GM19239 (cell line): Measurements from ENCODE around the gene CCBE1.
A peak's percentile ranks its signal among the peaks of the same experiment; 100 is the strongest.
"Not testable (repeated sequence)": the region's sequence is repeated elsewhere in the genome, so short reads cannot be mapped to it uniquely, and the experiment has no call there.

ENCODE experiments used
- DNase-seq: peaks from one replicate; pipeline ENCODE4 v3.0.0; 2011; ENCODE audit warnings: low spot score; ENCODE audit not compliant: insufficient read length
- FAIRE-seq: peaks from 2 replicates; lab custom pipeline; 2011; peaks lifted over from hg19 to GRCh38; lab: Jason Lieb, UNC

The CCBE1 gene

GRCh38 chr18:59697236-59697932 lies at the start of gene CCBE1:
Gene CCBE1 (minus strand): TSS chr18:59697423.
- DNase-seq (peak; percentile 41), FAIRE-seq (no peak)

GRCh38 chr18:59744271-59744721 lies 47.1 kb upstream of the CCBE1 start:
- DNase-seq, result no peak
- no peak for FAIRE-seq

- FAIRE-seq (no peak), DNase-seq (no peak)
These were observed 46.3 kb upstream of the CCBE1 start for GRCh38 chr18:59743566-59743965.

- DNase-seq (no peak), FAIRE-seq (no peak)
These were observed 45.3 kb upstream of the CCBE1 start for GRCh38 chr18:59742325-59743111.

GRCh38 chr18:59740141-59740540 lies 42.9 kb upstream of the CCBE1 start:
- no peak for DNase-seq
- FAIRE-seq, result no peak

GRCh38 chr18:59737776-59738300 lies 40.6 kb upstream of the CCBE1 start:
- no peak for FAIRE-seq
- DNase-seq, result no peak

GRCh38 chr18:59737335-59737734 lies 40.1 kb upstream of the CCBE1 start:
- not testable (repeated sequence) for DNase-seq, FAIRE-seq

GRCh38 chr18:59736061-59736460 lies 38.8 kb upstream of the CCBE1 start:
- DNase-seq (no peak), FAIRE-seq (no peak)

GRCh38 chr18:59735269-59735860 lies 38.1 kb upstream of the CCBE1 start:
- FAIRE-seq (no peak), DNase-seq (no peak)

GRCh38 chr18:59733421-59733820 lies 36.2 kb upstream of the CCBE1 start:
- no peak for DNase-seq
- FAIRE-seq, result no peak

- DNase-seq (no peak), FAIRE-seq (no peak)
These were observed 33.7 kb upstream of the CCBE1 start for GRCh38 chr18:59730896-59731295.

- DNase-seq (no peak), FAIRE-seq (no peak)
These were observed 32.6 kb upstream of the CCBE1 start for GRCh38 chr18:59729781-59730180.

- FAIRE-seq, result no peak
- no peak for DNase-seq
These were observed 31.6 kb upstream of the CCBE1 start for GRCh38 chr18:59728816-59729215.

- FAIRE-seq, result no peak
- DNase-seq, result no peak
These were observed 27.9 kb upstream of the CCBE1 start for GRCh38 chr18:59725142-59725541.

GRCh38 chr18:59724103-59724502 lies 26.9 kb upstream of the CCBE1 start:
- FAIRE-seq (no peak), DNase-seq (no peak)

GRCh38 chr18:59721931-59722330 lies 24.7 kb upstream of the CCBE1 start:
- FAIRE-seq (no peak), DNase-seq (no peak)

- FAIRE-seq (no peak), DNase-seq (no peak)
These were observed 24.0 kb upstream of the CCBE1 start for GRCh38 chr18:59721211-59721610.

- FAIRE-seq (no peak), DNase-seq (no peak)
These were observed 22.4 kb upstream of the CCBE1 start for GRCh38 chr18:59719544-59720181.

- no peak for DNase-seq
- FAIRE-seq, result no peak
These were observed 21.4 kb upstream of the CCBE1 start for GRCh38 chr18:59718464-59719157.

- FAIRE-seq (no peak), DNase-seq (no peak)
These were observed 20.9 kb upstream of the CCBE1 start for GRCh38 chr18:59718108-59718463.
